ENCODE data around the gene ATM.

DNA sequence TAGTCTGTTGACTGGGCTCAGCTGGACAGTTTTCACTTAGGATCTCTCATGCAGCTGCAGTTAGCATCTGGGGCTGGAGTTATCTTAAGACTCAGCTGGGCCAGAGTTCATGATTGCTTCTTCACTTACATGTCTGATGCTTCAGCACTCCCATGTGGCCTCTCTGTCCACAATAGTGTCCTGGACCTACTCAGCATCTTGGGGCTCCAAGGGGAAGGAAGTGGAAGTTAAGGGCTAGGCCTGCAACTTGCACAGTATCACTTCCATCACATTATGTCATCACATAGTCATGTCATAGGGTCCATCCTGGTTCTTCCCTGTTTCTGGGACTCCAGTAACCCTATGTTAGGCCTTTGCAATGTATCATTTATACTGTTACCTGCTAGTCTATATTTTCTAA, 128.6 kb downstream of the ATM start:
- no peak for TF ChIP-seq POLR2AphosphoS5 (IDR thresholded peaks at IDR 0.05; ENCODE audit: low read depth)
- TF ChIP-seq, protein P1, sequence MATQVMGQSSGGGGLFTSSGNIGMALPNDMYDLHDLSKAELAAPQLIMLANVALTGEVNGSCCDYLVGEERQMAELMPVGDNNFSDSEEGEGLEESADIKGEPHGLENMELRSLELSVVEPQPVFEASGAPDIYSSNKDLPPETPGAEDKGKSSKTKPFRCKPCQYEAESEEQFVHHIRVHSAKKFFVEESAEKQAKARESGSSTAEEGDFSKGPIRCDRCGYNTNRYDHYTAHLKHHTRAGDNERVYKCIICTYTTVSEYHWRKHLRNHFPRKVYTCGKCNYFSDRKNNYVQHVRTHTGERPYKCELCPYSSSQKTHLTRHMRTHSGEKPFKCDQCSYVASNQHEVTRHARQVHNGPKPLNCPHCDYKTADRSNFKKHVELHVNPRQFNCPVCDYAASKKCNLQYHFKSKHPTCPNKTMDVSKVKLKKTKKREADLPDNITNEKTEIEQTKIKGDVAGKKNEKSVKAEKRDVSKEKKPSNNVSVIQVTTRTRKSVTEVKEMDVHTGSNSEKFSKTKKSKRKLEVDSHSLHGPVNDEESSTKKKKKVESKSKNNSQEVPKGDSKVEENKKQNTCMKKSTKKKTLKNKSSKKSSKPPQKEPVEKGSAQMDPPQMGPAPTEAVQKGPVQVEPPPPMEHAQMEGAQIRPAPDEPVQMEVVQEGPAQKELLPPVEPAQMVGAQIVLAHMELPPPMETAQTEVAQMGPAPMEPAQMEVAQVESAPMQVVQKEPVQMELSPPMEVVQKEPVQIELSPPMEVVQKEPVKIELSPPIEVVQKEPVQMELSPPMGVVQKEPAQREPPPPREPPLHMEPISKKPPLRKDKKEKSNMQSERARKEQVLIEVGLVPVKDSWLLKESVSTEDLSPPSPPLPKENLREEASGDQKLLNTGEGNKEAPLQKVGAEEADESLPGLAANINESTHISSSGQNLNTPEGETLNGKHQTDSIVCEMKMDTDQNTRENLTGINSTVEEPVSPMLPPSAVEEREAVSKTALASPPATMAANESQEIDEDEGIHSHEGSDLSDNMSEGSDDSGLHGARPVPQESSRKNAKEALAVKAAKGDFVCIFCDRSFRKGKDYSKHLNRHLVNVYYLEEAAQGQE (IDR thresholded peaks at IDR 0.05; ENCODE audit: unreplicated experiment): no peak
- TF ChIP-seq, protein P2, sequence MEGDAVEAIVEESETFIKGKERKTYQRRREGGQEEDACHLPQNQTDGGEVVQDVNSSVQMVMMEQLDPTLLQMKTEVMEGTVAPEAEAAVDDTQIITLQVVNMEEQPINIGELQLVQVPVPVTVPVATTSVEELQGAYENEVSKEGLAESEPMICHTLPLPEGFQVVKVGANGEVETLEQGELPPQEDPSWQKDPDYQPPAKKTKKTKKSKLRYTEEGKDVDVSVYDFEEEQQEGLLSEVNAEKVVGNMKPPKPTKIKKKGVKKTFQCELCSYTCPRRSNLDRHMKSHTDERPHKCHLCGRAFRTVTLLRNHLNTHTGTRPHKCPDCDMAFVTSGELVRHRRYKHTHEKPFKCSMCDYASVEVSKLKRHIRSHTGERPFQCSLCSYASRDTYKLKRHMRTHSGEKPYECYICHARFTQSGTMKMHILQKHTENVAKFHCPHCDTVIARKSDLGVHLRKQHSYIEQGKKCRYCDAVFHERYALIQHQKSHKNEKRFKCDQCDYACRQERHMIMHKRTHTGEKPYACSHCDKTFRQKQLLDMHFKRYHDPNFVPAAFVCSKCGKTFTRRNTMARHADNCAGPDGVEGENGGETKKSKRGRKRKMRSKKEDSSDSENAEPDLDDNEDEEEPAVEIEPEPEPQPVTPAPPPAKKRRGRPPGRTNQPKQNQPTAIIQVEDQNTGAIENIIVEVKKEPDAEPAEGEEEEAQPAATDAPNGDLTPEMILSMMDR (conservative IDR thresholded peaks at IDR 0.05; ENCODE audit: low read depth in 2 of 2): no peak
- no peak for TF ChIP-seq EZH2 (IDR thresholded peaks at IDR 0.05; ENCODE audit: low read depth, unreplicated experiment)
- no peak for TF ChIP-seq NANOG (IDR thresholded peaks at IDR 0.05; ENCODE audit: borderline replicate concordance)
- no peak for TF ChIP-seq EZH2phosphoT487 (IDR thresholded peaks at IDR 0.05; ENCODE audit: unreplicated experiment)
- TF ChIP-seq CREB1 (CRISPR knock-in tag; IDR thresholded peaks at IDR 0.05; ENCODE audit: low read depth): no peak
- TF ChIP-seq, protein P3, sequence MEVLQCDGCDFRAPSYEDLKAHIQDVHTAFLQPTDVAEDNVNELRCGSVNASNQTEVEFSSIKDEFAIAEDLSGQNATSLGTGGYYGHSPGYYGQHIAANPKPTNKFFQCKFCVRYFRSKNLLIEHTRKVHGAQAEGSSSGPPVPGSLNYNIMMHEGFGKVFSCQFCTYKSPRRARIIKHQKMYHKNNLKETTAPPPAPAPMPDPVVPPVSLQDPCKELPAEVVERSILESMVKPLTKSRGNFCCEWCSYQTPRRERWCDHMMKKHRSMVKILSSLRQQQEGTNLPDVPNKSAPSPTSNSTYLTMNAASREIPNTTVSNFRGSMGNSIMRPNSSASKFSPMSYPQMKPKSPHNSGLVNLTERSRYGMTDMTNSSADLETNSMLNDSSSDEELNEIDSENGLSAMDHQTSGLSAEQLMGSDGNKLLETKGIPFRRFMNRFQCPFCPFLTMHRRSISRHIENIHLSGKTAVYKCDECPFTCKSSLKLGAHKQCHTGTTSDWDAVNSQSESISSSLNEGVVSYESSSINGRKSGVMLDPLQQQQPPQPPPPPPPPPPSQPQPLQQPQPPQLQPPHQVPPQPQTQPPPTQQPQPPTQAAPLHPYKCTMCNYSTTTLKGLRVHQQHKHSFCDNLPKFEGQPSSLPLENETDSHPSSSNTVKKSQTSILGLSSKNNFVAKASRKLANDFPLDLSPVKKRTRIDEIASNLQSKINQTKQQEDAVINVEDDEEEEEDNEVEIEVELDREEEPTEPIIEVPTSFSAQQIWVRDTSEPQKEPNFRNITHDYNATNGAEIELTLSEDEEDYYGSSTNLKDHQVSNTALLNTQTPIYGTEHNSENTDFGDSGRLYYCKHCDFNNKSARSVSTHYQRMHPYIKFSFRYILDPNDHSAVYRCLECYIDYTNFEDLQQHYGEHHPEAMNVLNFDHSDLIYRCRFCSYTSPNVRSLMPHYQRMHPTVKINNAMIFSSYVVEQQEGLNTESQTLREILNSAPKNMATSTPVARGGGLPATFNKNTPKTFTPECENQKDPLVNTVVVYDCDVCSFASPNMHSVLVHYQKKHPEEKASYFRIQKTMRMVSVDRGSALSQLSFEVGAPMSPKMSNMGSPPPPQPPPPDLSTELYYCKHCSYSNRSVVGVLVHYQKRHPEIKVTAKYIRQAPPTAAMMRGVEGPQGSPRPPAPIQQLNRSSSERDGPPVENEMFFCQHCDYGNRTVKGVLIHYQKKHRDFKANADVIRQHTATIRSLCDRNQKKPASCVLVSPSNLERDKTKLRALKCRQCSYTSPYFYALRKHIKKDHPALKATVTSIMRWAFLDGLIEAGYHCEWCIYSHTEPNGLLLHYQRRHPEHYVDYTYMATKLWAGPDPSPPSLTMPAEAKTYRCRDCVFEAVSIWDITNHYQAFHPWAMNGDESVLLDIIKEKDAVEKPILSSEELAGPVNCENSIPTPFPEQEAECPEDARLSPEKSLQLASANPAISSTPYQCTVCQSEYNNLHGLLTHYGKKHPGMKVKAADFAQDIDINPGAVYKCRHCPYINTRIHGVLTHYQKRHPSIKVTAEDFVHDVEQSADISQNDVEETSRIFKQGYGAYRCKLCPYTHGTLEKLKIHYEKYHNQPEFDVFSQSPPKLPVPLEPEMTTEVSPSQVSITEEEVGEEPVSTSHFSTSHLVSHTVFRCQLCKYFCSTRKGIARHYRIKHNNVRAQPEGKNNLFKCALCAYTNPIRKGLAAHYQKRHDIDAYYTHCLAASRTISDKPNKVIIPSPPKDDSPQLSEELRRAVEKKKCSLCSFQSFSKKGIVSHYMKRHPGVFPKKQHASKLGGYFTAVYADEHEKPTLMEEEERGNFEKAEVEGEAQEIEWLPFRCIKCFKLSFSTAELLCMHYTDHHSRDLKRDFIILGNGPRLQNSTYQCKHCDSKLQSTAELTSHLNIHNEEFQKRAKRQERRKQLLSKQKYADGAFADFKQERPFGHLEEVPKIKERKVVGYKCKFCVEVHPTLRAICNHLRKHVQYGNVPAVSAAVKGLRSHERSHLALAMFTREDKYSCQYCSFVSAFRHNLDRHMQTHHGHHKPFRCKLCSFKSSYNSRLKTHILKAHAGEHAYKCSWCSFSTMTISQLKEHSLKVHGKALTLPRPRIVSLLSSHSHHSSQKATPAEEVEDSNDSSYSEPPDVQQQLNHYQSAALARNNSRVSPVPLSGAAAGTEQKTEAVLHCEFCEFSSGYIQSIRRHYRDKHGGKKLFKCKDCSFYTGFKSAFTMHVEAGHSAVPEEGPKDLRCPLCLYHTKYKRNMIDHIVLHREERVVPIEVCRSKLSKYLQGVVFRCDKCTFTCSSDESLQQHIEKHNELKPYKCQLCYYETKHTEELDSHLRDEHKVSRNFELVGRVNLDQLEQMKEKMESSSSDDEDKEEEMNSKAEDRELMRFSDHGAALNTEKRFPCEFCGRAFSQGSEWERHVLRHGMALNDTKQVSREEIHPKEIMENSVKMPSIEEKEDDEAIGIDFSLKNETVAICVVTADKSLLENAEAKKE (CRISPR knock-in tag; IDR thresholded peaks at IDR 0.05): no peak
- TF ChIP-seq, protein P4, sequence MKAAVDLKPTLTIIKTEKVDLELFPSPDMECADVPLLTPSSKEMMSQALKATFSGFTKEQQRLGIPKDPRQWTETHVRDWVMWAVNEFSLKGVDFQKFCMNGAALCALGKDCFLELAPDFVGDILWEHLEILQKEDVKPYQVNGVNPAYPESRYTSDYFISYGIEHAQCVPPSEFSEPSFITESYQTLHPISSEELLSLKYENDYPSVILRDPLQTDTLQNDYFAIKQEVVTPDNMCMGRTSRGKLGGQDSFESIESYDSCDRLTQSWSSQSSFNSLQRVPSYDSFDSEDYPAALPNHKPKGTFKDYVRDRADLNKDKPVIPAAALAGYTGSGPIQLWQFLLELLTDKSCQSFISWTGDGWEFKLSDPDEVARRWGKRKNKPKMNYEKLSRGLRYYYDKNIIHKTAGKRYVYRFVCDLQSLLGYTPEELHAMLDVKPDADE (IDR thresholded peaks at IDR 0.05): no peak
